ENCODE data around the gene GABRQ. TPM values are rescaled to one million over a fixed set of nuclear protein-coding genes. Genes with fewer than 3 reads are reported as not detected.

GABRQ gene
- total and polyA plus RNA-seq, 4 donors: 0.01 to 0.05 TPM; not detected in 2

DNA sequence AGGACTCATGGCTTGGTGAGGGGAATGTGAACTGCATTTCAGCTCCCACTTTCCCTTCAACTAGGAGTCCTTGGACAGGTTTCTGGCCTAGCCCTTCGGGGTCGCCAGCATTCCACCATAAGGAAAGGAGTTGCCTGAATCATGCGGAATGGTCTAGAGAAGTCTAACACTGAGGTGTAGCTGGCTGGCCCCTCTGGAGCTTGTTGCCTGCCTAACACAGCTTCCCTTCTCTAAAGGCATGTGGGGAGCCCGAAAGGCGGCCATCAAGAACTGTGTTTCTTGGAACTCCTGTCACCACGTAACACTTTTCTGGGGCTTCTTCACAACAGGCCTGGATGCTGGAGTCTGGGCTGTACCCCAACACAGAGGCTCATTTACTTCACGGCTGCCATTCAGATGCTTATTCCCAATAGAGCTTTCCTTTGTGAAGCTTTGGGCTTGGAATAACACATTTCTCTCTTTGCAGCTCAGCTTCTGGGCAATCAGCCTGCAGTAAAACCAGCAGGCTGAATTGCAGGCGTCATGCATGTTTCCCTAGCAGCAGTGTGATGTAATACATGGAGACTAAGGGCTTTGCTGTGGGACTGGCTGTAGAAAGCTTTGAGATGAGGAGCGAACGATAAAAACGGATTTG lies 5.4 kb downstream of the GABRQ start (continued):
- TF ChIP-seq, protein P1, sequence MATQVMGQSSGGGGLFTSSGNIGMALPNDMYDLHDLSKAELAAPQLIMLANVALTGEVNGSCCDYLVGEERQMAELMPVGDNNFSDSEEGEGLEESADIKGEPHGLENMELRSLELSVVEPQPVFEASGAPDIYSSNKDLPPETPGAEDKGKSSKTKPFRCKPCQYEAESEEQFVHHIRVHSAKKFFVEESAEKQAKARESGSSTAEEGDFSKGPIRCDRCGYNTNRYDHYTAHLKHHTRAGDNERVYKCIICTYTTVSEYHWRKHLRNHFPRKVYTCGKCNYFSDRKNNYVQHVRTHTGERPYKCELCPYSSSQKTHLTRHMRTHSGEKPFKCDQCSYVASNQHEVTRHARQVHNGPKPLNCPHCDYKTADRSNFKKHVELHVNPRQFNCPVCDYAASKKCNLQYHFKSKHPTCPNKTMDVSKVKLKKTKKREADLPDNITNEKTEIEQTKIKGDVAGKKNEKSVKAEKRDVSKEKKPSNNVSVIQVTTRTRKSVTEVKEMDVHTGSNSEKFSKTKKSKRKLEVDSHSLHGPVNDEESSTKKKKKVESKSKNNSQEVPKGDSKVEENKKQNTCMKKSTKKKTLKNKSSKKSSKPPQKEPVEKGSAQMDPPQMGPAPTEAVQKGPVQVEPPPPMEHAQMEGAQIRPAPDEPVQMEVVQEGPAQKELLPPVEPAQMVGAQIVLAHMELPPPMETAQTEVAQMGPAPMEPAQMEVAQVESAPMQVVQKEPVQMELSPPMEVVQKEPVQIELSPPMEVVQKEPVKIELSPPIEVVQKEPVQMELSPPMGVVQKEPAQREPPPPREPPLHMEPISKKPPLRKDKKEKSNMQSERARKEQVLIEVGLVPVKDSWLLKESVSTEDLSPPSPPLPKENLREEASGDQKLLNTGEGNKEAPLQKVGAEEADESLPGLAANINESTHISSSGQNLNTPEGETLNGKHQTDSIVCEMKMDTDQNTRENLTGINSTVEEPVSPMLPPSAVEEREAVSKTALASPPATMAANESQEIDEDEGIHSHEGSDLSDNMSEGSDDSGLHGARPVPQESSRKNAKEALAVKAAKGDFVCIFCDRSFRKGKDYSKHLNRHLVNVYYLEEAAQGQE (IDR thresholded peaks at IDR 0.05): no peak
- TF ChIP-seq EGR1 (IDR thresholded peaks at IDR 0.05; ENCODE audit: low read depth in 2 of 2) (no peak), HNF4G (IDR thresholded peaks at IDR 0.05) (no peak), FOXA1 (IDR thresholded peaks at IDR 0.05) (no peak), RXRA (IDR thresholded peaks at IDR 0.05) (no peak), YY1 (IDR thresholded peaks at IDR 0.05) (no peak), GABPA (IDR thresholded peaks at IDR 0.05 in 1 of 2, conservative IDR thresholded peaks at IDR 0.05 in 1 of 2) (no peak)
- TF ChIP-seq, protein P2, sequence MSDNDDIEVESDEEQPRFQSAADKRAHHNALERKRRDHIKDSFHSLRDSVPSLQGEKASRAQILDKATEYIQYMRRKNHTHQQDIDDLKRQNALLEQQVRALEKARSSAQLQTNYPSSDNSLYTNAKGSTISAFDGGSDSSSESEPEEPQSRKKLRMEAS (IDR thresholded peaks at IDR 0.05): no peak

DNA sequence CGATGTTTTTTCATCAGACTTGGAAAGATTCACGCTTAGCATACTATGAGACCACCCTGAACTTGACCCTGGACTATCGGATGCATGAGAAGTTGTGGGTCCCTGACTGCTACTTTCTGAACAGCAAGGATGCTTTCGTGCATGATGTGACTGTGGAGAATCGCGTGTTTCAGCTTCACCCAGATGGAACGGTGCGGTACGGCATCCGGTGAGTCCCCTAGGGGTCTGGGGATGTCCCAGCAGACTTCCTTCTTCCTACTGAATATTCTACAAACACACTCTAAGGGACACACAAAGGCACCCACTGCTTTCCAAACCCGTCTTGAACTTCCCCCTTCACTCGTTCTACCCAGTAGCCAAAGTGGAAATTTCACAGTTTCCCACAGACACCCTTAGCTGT lies 9.3 kb downstream of the GABRQ start:
- no peak for DNase-seq (ENCODE audit: low spot score)
- H3K27ac ChIP-seq (ENCODE audit: low read depth in 1 of 2, low read length in 2 of 2): no peak overlapping the region
- no peaks in the 10 kb centered on the region for H3K36me3 ChIP-seq (ENCODE audit: control insufficient read depth in 4 of 4, insufficient read depth in 3 of 4, low read depth in 1 of 4, low read length in 3 of 4)
- TF ChIP-seq YY1 (IDR thresholded peaks at IDR 0.05) (no peak), SP1 (IDR thresholded peaks at IDR 0.05) (no peak), GABPA (IDR thresholded peaks at IDR 0.05 in 1 of 2, conservative IDR thresholded peaks at IDR 0.05 in 1 of 2) (no peak), TAF1 (conservative IDR thresholded peaks at IDR 0.05) (no peak), FOXA2 (IDR thresholded peaks at IDR 0.05) (no peak), RXRA (IDR thresholded peaks at IDR 0.05) (no peak), NR2F2 (IDR thresholded peaks at IDR 0.05) (no peak), FOXA1 (IDR thresholded peaks at IDR 0.05) (no peak), HNF4G (IDR thresholded peaks at IDR 0.05) (no peak), JUND (IDR thresholded peaks at IDR 0.05) (no peak), RAD21 (IDR thresholded peaks at IDR 0.05) (no peak)
- TF ChIP-seq, protein P3, sequence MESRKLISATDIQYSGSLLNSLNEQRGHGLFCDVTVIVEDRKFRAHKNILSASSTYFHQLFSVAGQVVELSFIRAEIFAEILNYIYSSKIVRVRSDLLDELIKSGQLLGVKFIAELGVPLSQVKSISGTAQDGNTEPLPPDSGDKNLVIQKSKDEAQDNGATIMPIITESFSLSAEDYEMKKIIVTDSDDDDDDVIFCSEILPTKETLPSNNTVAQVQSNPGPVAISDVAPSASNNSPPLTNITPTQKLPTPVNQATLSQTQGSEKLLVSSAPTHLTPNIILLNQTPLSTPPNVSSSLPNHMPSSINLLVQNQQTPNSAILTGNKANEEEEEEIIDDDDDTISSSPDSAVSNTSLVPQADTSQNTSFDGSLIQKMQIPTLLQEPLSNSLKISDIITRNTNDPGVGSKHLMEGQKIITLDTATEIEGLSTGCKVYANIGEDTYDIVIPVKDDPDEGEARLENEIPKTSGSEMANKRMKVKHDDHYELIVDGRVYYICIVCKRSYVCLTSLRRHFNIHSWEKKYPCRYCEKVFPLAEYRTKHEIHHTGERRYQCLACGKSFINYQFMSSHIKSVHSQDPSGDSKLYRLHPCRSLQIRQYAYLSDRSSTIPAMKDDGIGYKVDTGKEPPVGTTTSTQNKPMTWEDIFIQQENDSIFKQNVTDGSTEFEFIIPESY (IDR thresholded peaks at IDR 0.05): no peak
- TF ChIP-seq, protein P4, sequence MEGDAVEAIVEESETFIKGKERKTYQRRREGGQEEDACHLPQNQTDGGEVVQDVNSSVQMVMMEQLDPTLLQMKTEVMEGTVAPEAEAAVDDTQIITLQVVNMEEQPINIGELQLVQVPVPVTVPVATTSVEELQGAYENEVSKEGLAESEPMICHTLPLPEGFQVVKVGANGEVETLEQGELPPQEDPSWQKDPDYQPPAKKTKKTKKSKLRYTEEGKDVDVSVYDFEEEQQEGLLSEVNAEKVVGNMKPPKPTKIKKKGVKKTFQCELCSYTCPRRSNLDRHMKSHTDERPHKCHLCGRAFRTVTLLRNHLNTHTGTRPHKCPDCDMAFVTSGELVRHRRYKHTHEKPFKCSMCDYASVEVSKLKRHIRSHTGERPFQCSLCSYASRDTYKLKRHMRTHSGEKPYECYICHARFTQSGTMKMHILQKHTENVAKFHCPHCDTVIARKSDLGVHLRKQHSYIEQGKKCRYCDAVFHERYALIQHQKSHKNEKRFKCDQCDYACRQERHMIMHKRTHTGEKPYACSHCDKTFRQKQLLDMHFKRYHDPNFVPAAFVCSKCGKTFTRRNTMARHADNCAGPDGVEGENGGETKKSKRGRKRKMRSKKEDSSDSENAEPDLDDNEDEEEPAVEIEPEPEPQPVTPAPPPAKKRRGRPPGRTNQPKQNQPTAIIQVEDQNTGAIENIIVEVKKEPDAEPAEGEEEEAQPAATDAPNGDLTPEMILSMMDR (IDR thresholded peaks at IDR 0.05; ENCODE audit: low read depth, low read length, missing input control): no peak
- TF ChIP-seq, protein P1 (IDR thresholded peaks at IDR 0.05): no peak
- TF ChIP-seq, protein P2 (IDR thresholded peaks at IDR 0.05): no peak
- TF ChIP-seq, protein P5, sequence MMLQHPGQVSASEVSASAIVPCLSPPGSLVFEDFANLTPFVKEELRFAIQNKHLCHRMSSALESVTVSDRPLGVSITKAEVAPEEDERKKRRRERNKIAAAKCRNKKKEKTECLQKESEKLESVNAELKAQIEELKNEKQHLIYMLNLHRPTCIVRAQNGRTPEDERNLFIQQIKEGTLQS (IDR thresholded peaks at IDR 0.05): no peak
- no peak overlapping the region for H3K4me3 ChIP-seq (ENCODE audit: low read depth in 1 of 3, low read length in 3 of 3)
- no peak overlapping the region for H3K9ac ChIP-seq (ENCODE audit: low read depth in 1 of 2, low read length in 2 of 2)
- H3K27me3 ChIP-seq (ENCODE audit: control insufficient read depth in 4 of 4, insufficient read depth in 4 of 4, low read length in 3 of 4): no peaks in the 10 kb centered on the region
- no peaks in the 10 kb centered on the region for H3K9me3 ChIP-seq (ENCODE audit: control insufficient read depth in 4 of 4, low read length in 3 of 4)
- WGBS: 86% methylated on average over 12 of the region's 12 CpGs
- H3K4me1 ChIP-seq (ENCODE audit: control insufficient read depth in 4 of 4, insufficient read depth in 4 of 4, low read length in 3 of 4): no peaks in the 10 kb centered on the region

All from liver (tissue), 9 donors.